GM18517 (cell line): ENCODE results near the gene CDK5RAP2.

ENCODE experiments used
- ATAC-seq: cut with Tn5 transposase; IDR thresholded peaks from one replicate; pipeline ENCODE4 v1.9.1; 2021; ENCODE audit warnings: mild to moderate bottlenecking, moderate library complexity; ENCODE audit not compliant: unreplicated experiment

Gene CDK5RAP2

GRCh38 chr9:120362446-120362845 is 217.5 kb downstream of the CDK5RAP2 start:
- ATAC-seq: no peak

GRCh38 chr9:120361551-120361950 is 218.4 kb downstream of the CDK5RAP2 start:
- no peak for ATAC-seq

- no peak for ATAC-seq
Measured at GRCh38 chr9:120360510-120360909, 219.5 kb downstream of the CDK5RAP2 start.

GRCh38 chr9:120360046-120360445 is 219.9 kb downstream of the CDK5RAP2 start:
- no peak for ATAC-seq

GRCh38 chr9:120358877-120359276 is 221.1 kb downstream of the CDK5RAP2 start:
- ATAC-seq: no peak

- ATAC-seq: no peak
Measured at GRCh38 chr9:120353506-120353905, 226.5 kb downstream of the CDK5RAP2 start.

GRCh38 chr9:120351106-120351505 is 228.9 kb downstream of the CDK5RAP2 start:
- ATAC-seq: no peak

- no peak for ATAC-seq
Measured at GRCh38 chr9:120350596-120350995, 229.4 kb downstream of the CDK5RAP2 start.

GRCh38 chr9:120348951-120349429 is 231.0 kb downstream of the CDK5RAP2 start:
- ATAC-seq: no peak

GRCh38 chr9:120345379-120345778 is 234.6 kb downstream of the CDK5RAP2 start:
- no peak for ATAC-seq

- ATAC-seq: no peak
Measured at GRCh38 chr9:120344230-120344629, 235.7 kb downstream of the CDK5RAP2 start.

- ATAC-seq: no peak
Measured at GRCh38 chr9:120343416-120343815, 236.6 kb downstream of the CDK5RAP2 start.
